Fibroblast of lung (primary cell): ENCODE results near the gene CFAP53.

Experiments
- EZH2 ChIP-seq: IDR thresholded peaks from 2 replicates; pipeline ENCODE4 v1.5.1; 2012; ENCODE audit warnings: low read length, control low read depth, mild to moderate bottlenecking; ENCODE audit errors: missing control alignments
- TF ChIP-seq, protein P1 (sequence below), 2 donors: IDR thresholded peaks in 1 of 2; conservative IDR thresholded peaks in 1 of 2; 1 replicate in 1 of 2; 2 replicates in 1 of 2; pipeline ENCODE4 v1.5.1; 2011 to 2012; ENCODE audit warnings: low read length in 2 of 2, control low read depth in 1 of 2, inconsistent platforms in 1 of 2, low read depth in 1 of 2, mild to moderate bottlenecking in 1 of 2

DNA sequence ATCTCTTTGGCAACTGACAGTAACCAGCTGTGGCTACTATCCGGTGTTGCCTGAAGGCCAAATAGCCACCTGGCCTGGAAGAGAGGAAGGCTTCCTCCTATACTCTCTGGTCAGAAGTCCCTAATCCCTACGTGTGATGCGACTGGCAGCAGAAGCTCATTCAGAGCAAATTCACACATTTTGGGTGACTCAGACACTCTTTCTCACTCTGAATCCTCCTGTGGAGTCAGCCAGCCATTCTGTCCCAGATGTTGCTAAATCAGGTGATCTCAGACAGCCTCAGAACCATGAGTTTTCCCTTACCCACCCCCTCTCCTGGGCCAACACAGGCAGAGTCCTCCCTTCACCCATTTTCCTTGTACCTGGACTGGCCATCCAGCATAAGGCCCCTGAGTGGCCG lies 34.7 kb downstream of the CFAP53 start:
- TF ChIP-seq EZH2, result no peak
- TF ChIP-seq, protein P1, sequence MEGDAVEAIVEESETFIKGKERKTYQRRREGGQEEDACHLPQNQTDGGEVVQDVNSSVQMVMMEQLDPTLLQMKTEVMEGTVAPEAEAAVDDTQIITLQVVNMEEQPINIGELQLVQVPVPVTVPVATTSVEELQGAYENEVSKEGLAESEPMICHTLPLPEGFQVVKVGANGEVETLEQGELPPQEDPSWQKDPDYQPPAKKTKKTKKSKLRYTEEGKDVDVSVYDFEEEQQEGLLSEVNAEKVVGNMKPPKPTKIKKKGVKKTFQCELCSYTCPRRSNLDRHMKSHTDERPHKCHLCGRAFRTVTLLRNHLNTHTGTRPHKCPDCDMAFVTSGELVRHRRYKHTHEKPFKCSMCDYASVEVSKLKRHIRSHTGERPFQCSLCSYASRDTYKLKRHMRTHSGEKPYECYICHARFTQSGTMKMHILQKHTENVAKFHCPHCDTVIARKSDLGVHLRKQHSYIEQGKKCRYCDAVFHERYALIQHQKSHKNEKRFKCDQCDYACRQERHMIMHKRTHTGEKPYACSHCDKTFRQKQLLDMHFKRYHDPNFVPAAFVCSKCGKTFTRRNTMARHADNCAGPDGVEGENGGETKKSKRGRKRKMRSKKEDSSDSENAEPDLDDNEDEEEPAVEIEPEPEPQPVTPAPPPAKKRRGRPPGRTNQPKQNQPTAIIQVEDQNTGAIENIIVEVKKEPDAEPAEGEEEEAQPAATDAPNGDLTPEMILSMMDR (conservative IDR thresholded peaks at IDR 0.05 in 1 of 2, IDR thresholded peaks at IDR 0.05 in 1 of 2; ENCODE audit: low read depth in 1 of 2, low read length in 2 of 2), result no peak
